ENCODE measurements around the gene HACD3. TPM values are rescaled to one million over a fixed set of nuclear protein-coding genes. Genes with fewer than 3 reads are reported as not detected.

HACD3 gene
- total and polyA plus RNA-seq, 2 of the 13 experiments (the other 11 are each of a cell fraction or from before 2014, with no cell fraction given) = 73.6 to 161 TPM

GRCh38 chr15:65530318-65531111, at the start of gene HACD3 (continued):
- TF ChIP-seq ZNF576 (CRISPR knock-in tag; IDR thresholded peaks at IDR 0.05) = 0 out of 2 replicates have a peak, but pooled peaks have one; percentile 47
- TF ChIP-seq ZNF549 (CRISPR knock-in tag; IDR thresholded peaks at IDR 0.05) = peak; percentile 35; the same call in 1 of the 2 replicates
- peak; percentile 92 for TF ChIP-seq NFKB2 (CRISPR knock-in tag; IDR thresholded peaks at IDR 0.05; ENCODE audit: borderline replicate concordance)
- peak; percentile 68 for TF ChIP-seq PITX1 (CRISPR knock-in tag; IDR thresholded peaks at IDR 0.05)
- TF ChIP-seq HNF4G (IDR thresholded peaks at IDR 0.05; ENCODE audit: borderline replicate concordance, low read depth, low read length) = no peak
- no peak for TF ChIP-seq HNF4G (CRISPR knock-in tag; IDR thresholded peaks at IDR 0.05; ENCODE audit: borderline replicate concordance, low read depth)
- TF ChIP-seq PBX3 (CRISPR knock-in tag; IDR thresholded peaks at IDR 0.05; ENCODE audit: borderline replicate concordance) = 0 out of 2 replicates have a peak, but pooled peaks have one; percentile 44
- no peak for TF ChIP-seq ZNF282 (IDR thresholded peaks at IDR 0.05; ENCODE audit: partially characterized antibody)
- peak; percentile 47; the same call in 1 of the 2 replicates for TF ChIP-seq ZBTB20 (CRISPR knock-in tag; IDR thresholded peaks at IDR 0.05; ENCODE audit: borderline replicate concordance, low read depth)
- peak; percentile 97; the same call in 1 of the 2 replicates for TF ChIP-seq PAX8 (CRISPR knock-in tag; IDR thresholded peaks at IDR 0.05; ENCODE audit: borderline replicate concordance)
- peak; percentile 60 for TF ChIP-seq ZBTB43 (CRISPR knock-in tag; conservative IDR thresholded peaks at IDR 0.05)
- TF ChIP-seq ZNF776 (CRISPR knock-in tag; IDR thresholded peaks at IDR 0.05) = peak; percentile 91; the same call in 1 of the 2 replicates
- no peak for TF ChIP-seq ZNF674 (CRISPR knock-in tag; IDR thresholded peaks at IDR 0.05; ENCODE audit: low read depth)
- peak; percentile 85 for TF ChIP-seq ZNF781 (CRISPR knock-in tag; IDR thresholded peaks at IDR 0.05; ENCODE audit: borderline replicate concordance, not compliant biosample characterization)
- TF ChIP-seq TFDP2 (CRISPR knock-in tag; IDR thresholded peaks at IDR 0.05) = peak; percentile 91
- TF ChIP-seq FOXP4 (CRISPR knock-in tag; IDR thresholded peaks at IDR 0.05) = no peak
- no peak for TF ChIP-seq BRF2 (CRISPR knock-in tag; IDR thresholded peaks at IDR 0.05)
- TF ChIP-seq ERF (CRISPR knock-in tag; IDR thresholded peaks at IDR 0.05) = peak; percentile 68
- peak; percentile 69; the same call in 1 of the 2 replicates for TF ChIP-seq ZNF556 (CRISPR knock-in tag; IDR thresholded peaks at IDR 0.05; ENCODE audit: borderline replicate concordance)
- peak; percentile 61 for TF ChIP-seq ZNF839 (CRISPR knock-in tag; IDR thresholded peaks at IDR 0.05; ENCODE audit: borderline replicate concordance)
- peak; percentile 80; the same call in 1 of the 2 replicates for TF ChIP-seq ZNF558 (CRISPR knock-in tag; IDR thresholded peaks at IDR 0.05; ENCODE audit: borderline replicate concordance)

All from HepG2 (cell line).